ENCODE results near the gene CELA2B. TPM values are rescaled to one million over a fixed set of nuclear protein-coding genes. Genes with fewer than 3 reads are reported as not detected.
A peak's percentile ranks its signal among the peaks of the same experiment; 100 is the strongest.

CELA2B gene
- total and polyA plus RNA-seq, 10 of the 15 experiments (the other 5 are each of a cell fraction or from before 2014, with no cell fraction given), result not detected

GRCh38 chr1:15531682-15532081, 55.8 kb downstream of the CELA2B start:
- Histone ChIP-seq H3K4me1 (ENCODE audit: control insufficient read depth, insufficient read depth, low read length) (peaks cover 4% of the 10 kb centered on the region; the same call in 1 of the 2 replicates), H3K9ac (ENCODE audit: control insufficient read depth, insufficient read depth, low read length) (no peak overlapping the region), H4K20me1 (ENCODE audit: control insufficient read depth, insufficient read depth) (no peaks in the 10 kb centered on the region), H3K9me3 (replicated peaks; ENCODE audit: control insufficient read depth, insufficient read depth, low read length) (no peaks in the 10 kb centered on the region), H3K36me3 (ENCODE audit: control insufficient read depth in 2 of 2, insufficient read depth in 2 of 2, low read length in 1 of 2) (peaks cover 0 to 3% of the 10 kb centered on the region in 2 experiments; a peak in 1 of 4 replicates), H2AFZ (ENCODE audit: control insufficient read depth, low read depth, low read length) (no peak overlapping the region), H3K4me2 (ENCODE audit: control insufficient read depth, insufficient read depth) (peak overlapping the region; percentile 13; the same call in 1 of the 2 replicates), H3K4me3 (no peak overlapping the region), H3K27ac (ENCODE audit: control insufficient read depth, insufficient read depth) (peak overlapping the region; percentile 11; the same call in 1 of the 2 replicates), H3K79me2 (ENCODE audit: control insufficient read depth, insufficient read depth, low read length) (peaks cover 8% of the 10 kb centered on the region), H3K27me3 (replicated peaks in 1 of 2; ENCODE audit: control insufficient read depth in 2 of 2, insufficient read depth in 2 of 2, low read length in 1 of 2) (no peaks in the 10 kb centered on the region)
- BruUV-seq (replicated peaks), result no TSS peak
- in situ Hi-C loops (cut with MboI), result no loop called here
- DNase-seq (ENCODE audit: low read depth, low spot score), result no peak
- RAD21 ChIA-PET (ENCODE audit: unreplicated experiment), result no interaction called here
- CTCF ChIA-PET, result no interaction called here
- intact Hi-C loops (cut with micrococcal nuclease; ENCODE audit: unreplicated experiment), result no loop called here
- ATAC-seq, result peak; percentile 31; the same call in 2 of the 3 replicates
- POLR2A ChIA-PET, result interaction anchor here (0.6 kb wide), 1 partner anchor 60 kb away, joined by 4 read pairs; no protein-coding TSS in a partner anchor
- SMC1A ChIA-PET (ENCODE audit: uncharacterized antibody, unreplicated experiment), result interaction anchor here (0.6 to 2.4 kb wide), 3 partner anchors 28 to 49 kb away, joined by 3 to 5 read pairs (median 3); no protein-coding TSS in a partner anchor
- WGBS (ENCODE audit: insufficient coverage, insufficient replicate concordance, low lambda C conversion rate, missing lambda C conversion rate), result 37% methylated on average over 2 of the region's 2 CpGs
- FAIRE-seq, result no peak
- TF ChIP-seq IKZF2 (IDR thresholded peaks at IDR 0.05), result peak in 1 of 2 experiments; percentile 38; a peak in 2 of 4 replicates
- no peak for TF ChIP-seq SREBF1 (IDR thresholded peaks at IDR 0.05; ENCODE audit: low read length)
- no peak for TF ChIP-seq NR2C1 (IDR thresholded peaks at IDR 0.05)
- TF ChIP-seq HSF1 (IDR thresholded peaks at IDR 0.05; ENCODE audit: low read depth, low read length), result no peak
- TF ChIP-seq ZBTB4 (CRISPR knock-in tag; IDR thresholded peaks at IDR 0.05), result no peak
- TF ChIP-seq MAX (IDR thresholded peaks at IDR 0.05; ENCODE audit: low read depth, low read length), result no peak
- TF ChIP-seq JUNB (IDR thresholded peaks at IDR 0.05), result peak; percentile 34; the same call in 1 of the 2 replicates
- TF ChIP-seq NR2F1 (conservative IDR thresholded peaks at IDR 0.05), result no peak
- TF ChIP-seq YBX1 (IDR thresholded peaks at IDR 0.05), result no peak
- TF ChIP-seq, protein P1, sequence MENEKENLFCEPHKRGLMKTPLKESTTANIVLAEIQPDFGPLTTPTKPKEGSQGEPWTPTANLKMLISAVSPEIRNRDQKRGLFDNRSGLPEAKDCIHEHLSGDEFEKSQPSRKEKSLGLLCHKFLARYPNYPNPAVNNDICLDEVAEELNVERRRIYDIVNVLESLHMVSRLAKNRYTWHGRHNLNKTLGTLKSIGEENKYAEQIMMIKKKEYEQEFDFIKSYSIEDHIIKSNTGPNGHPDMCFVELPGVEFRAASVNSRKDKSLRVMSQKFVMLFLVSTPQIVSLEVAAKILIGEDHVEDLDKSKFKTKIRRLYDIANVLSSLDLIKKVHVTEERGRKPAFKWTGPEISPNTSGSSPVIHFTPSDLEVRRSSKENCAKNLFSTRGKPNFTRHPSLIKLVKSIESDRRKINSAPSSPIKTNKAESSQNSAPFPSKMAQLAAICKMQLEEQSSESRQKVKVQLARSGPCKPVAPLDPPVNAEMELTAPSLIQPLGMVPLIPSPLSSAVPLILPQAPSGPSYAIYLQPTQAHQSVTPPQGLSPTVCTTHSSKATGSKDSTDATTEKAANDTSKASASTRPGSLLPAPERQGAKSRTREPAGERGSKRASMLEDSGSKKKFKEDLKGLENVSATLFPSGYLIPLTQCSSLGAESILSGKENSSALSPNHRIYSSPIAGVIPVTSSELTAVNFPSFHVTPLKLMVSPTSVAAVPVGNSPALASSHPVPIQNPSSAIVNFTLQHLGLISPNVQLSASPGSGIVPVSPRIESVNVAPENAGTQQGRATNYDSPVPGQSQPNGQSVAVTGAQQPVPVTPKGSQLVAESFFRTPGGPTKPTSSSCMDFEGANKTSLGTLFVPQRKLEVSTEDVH (IDR thresholded peaks at IDR 0.05; ENCODE audit: low read depth, partially characterized antibody), result no peak
- no peak for TF ChIP-seq CREM (IDR thresholded peaks at IDR 0.05; ENCODE audit: low read depth)
- no peak for TF ChIP-seq SP1 (IDR thresholded peaks at IDR 0.05; ENCODE audit: low read depth, low read length)
- TF ChIP-seq CHD1 (IDR thresholded peaks at IDR 0.05; ENCODE audit: low read depth, low read length), result no peak
- TF ChIP-seq MTA2 (IDR thresholded peaks at IDR 0.05; ENCODE audit: low read depth), result 0 out of 2 replicates have a peak, but pooled peaks have one; percentile 31
- TF ChIP-seq RUNX3 (IDR thresholded peaks at IDR 0.05; ENCODE audit: low read length), result peak; percentile 51
- TF ChIP-seq MEF2A (IDR thresholded peaks at IDR 0.05; ENCODE audit: insufficient read depth, low read depth, low read length), result 0 out of 2 replicates have a peak, but pooled peaks have one; percentile 46

All from GM12878 (cell line).